ENCODE data around the gene PTPRN2.

Gene PTPRN2

DNA sequence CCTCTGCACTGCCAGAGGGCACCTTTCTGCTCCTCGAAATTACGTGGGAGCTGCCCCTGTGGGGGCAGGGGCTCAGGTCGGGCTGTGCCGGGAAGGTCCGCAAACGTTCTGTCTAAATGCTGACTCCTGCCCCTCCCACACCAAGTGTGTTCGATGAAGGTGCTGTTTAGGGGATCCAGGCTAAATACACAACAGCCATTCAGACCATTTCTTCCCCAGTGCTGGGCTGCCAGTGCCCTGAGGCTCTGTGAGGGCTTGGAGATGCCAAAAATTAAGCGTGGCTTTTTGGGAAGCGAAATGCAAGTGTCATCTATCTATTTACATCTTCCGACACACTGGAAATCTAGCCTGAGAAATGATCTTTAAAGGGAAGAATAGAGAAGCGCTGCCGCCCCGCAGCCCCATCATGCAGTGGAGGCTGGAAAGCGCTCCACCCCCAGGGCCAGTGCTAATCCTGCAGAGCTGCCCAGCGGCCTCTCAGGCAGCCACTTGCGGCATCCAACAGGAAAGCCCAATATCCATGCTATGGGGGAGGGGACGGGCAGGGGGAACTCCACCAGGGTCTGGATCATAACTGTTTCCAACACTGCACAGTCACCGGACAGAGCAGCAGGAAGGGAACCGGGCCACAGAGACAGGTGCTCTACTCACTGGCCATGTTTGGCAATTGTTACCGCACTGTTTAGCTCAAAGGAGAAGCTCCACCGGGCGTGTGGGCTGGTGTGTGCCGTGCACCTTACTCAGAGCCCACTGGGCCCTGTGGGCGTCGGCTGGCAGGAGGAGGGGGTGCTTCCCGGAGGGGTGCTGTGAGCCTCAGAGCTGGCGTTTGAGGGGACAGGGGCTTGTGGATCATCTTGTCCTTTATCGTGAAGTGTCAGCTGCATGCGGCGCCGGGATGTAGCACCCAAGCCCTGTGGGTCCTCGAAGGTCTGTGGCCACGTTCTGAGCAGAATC lies 1045.3 kb downstream of the PTPRN2 start:
- no peak for DNase-seq

DNA sequence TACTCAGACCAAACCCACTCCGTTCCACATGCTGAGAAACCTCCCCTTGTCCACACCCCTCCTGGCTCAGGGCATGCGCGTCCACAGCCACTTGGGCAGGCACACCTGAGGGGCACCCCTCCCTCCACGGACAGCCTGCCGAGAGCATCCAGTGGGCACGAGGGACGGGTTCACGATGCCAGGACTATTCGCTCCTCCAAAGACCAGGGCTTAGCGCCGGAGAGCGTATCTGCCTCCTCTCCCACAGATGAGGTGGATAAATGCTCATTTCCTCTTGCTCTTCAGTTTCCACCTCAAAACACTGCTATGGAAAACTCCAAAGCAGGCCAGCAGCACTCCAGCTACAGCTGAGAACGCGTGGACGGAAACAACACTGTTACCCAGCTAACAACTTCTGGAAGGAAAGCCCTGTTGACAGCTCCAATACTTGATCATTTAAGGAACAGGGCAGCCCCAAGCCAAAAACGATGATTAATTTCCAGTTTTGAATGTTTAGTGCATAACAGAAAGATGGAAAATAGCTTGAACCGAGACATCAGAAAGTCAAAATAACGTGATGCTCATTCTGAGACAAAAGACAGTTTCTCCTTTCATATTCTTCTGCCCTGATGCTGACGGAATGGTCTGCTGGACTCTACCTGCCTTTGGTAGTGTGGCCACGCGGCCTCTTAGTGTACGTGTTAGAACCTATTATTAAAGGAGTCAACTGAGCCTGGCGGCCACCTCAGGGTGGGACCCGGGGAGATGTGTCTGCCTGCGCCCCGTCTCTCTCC lies 1046.1 kb downstream of the PTPRN2 start:
- no peak for DNase-seq

DNA sequence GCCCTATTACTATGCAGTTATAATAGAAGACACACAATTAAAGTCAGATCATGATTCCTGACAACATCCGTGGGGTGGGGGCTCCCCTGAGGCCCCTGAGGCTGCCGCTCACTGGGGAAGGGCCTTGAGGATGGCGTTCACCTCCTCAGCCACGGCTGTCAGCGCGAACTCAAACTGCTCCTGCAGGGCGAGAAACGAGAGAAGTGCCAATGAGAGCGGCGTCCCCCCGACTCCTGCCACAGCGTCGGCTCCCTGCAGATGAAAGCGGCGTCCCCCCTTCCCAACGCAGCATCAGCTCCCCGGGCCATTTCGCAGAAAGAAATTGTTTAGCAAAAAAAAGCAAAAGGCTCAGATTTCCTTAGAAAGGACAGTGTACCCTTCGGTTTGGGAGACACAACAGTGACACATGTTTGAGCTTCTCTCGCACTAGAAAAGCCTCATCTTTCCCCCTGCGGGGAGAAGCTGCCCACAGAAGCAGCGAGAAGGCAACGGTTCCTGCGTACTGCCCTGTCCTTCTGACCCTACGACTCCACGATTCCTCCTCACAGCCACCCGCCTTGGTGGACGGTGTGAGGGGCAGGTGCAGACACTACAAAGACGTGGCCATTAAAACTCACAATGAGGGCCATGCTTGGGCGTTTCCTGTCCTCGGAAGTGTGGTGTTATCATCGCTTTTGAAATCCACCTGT lies 1046.9 kb downstream of the PTPRN2 start:
- DNase-seq, result no peak

DNA sequence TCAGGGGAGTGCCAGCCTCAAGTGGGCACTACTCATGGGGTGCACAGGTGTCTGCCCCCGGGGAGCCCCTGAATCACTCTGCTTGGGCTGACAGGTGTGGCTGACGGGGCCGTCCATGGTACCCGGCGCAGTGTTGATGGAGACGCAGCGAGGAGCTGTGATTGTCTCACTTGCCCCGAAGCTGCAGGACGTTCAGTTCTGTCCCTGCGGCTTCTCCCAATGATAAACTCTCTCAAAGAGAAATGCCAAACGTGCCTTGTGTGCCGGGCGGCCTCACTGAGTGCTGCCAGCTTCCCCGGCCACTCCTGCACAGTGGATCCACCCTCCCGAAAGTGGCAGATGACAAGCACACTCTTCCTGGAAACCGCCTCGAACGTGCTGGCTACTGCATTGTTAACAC lies 1047.6 kb downstream of the PTPRN2 start:
- DNase-seq, result no peak

DNA sequence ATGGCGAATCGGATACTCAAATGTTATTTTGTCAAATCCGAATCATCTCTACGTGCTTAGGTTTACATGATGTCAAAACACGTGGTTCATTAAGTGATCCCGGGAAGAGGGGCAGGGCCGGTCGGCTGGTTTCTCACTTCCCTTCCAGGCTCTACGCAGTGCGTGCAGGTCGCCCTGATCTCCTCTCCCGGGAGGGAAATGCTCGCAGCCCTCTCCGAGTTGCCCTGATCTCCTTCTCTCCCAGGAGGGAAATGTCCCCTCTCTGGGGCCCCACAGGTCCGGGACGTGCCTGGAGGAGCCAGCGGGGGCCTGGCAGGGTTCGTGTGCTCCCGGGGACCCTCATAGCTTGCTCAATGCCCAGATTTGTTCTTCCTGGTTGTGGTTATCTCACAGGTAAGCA lies 1048.1 kb downstream of the PTPRN2 start:
- no peak for DNase-seq

DNA sequence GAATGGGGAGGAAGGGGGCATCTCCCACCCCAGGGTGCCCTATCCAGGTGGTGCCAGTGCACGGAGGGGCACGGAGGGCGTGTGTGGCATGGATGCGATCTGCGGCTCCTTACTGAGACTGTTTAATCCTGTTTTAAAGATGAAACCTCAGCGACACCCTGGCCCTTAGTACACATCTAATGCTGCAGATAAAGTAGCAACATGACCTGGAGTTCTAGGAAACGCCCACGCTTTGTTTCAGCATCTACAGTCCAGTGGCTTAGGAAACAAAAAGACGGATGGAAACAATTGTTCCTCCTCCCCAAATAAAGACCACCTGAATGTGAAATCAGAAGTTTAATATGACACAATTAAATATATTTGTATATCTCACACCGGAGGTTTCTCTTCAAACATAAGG lies 1048.9 kb downstream of the PTPRN2 start:
- no peak for DNase-seq

DNA sequence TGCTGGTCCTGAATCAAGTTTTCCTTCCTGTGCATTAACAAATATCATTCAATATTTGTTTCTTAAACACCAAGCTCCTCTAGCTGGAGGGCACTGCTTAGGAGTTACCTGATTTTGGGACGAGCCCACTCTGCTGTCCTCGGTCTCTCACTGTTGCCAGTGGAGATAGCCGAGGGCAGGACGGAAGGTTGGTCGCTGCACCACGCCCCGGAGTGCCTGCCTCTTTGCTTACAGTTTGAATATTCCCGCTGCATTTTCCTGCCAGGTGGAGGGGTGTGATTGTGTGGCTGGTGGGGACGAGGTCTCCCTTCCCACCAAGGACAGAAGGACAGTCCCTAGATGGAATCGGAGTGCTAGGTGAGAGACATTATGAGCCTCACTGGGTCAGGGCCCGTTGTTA lies 1049.3 kb downstream of the PTPRN2 start:
- DNase-seq, result no peak

DNA sequence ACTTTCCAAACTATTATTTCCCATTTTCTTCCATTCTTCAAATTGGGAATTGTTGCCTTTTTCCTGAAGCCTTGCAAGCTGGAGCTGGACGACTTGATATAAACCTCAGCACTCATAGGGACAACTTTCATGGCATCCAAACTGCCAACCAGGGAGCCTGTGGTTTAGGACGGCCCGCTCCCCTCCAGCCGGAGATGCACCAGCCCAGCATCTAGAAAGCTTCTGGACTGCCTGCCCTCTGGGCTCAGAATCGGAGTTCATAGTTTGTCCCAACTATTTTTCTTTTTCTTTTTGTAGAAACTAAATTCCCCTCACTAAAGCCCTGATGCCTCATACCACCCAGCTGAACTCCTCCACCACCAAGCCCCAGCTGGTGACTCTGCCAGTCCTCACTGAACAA lies 1050.6 kb downstream of the PTPRN2 start:
- DNase-seq, result no peak

DNA sequence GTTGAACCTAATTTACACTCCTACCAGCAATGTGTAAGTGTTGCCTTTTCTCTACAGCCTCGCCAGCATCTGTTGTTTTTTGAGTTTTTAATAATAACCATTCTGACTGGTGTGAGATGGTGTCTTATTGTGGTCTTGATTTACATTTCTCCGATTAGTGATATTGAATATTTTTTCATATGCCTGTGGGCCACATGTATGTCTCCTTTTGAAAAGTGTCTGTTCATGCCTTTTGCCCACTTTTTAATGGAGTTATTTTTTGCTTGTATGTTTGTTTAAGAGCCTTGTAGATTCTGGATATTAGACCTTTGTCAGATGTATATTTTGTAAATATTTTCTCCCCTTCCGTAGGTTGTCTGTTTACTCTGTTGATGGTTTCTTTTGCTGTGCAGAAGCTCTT lies 1055.6 kb downstream of the PTPRN2 start:
- DNase-seq, result no peak

DNA sequence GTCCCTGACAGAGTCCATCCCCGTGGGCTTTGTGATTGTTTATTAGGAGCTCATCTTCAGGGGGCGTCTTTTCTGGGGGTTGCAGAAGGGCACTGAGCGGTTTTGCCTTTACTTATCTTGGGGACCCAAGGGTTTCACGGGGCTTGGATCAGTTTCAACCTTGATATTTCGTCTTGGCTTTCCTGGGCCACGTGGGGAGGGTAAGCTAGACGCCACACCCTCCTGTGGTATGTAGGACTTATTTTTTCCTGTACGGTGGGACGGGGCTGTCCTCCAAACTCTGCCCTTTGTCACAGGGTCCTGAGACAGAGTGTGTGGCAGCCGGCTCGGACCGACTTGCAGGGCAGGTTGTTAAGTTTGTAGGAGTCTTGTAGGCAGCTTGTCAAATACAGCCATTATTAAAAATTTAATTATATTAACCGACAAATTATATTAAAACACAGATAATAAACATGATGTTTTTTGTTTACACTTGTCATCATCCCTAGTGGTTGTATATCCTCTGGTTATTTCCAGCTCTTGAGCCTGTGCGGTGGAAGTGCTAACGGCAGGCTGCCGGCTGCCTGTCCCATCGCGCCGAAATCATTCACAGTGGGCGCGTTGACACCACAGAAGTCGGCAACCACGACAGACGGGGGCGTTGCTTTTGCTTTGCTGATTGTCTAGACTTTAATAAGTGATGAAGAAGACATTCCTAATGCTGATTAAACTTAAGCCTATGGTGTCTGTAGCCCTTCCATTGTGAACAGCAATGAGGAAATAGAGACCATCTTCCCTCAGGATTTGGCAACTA lies 1057.7 kb downstream of the PTPRN2 start:
- no peak for DNase-seq

DNA sequence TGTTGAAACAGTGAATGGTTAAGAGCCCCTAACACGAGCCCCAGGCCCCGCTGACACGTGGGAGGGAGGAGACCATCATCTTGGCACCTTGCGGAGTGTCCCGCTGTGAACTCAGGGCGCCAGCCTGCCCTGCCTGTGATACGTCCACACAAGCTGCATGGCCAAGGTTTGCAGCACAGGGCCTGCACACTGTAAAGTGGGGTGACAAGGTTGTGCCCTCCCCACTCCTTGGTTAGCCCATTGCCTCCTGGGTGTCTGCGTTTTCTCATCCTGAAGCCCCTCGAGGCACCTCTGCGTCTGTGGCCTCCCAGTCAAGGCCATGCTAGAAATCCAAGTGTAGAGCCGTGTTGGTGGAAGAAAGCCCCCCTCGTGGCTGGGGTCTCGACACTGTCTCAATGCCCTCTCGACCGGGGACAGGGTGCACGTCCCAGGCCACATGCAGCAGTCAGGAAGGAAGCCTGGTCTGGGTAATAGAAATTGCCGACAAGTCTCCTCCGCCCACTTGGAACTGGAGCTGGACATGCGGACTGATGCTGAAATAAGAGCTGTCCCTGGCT lies 1058.8 kb downstream of the PTPRN2 start:
- DNase-seq, result no peak

DNA sequence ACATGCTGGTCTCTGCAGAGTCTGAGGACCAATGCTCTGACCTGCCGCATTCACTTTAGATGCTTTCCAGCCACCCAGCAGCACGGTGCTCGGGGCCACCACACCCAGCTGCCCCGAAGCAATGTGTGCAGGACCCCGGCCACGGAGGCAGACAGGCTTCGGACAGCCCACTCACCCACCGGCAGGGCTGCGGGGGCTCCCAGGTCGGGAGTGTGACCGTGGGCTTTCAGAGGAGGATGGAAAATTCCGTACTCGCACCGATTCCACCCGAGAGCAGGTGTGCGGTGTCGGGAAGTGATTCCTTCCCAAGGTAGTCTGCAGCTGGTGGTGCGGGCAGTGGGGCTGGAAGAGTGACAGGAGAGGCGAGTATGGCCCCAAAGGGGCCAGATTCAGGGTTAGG lies 1059.9 kb downstream of the PTPRN2 start:
- no peak for DNase-seq

DNA sequence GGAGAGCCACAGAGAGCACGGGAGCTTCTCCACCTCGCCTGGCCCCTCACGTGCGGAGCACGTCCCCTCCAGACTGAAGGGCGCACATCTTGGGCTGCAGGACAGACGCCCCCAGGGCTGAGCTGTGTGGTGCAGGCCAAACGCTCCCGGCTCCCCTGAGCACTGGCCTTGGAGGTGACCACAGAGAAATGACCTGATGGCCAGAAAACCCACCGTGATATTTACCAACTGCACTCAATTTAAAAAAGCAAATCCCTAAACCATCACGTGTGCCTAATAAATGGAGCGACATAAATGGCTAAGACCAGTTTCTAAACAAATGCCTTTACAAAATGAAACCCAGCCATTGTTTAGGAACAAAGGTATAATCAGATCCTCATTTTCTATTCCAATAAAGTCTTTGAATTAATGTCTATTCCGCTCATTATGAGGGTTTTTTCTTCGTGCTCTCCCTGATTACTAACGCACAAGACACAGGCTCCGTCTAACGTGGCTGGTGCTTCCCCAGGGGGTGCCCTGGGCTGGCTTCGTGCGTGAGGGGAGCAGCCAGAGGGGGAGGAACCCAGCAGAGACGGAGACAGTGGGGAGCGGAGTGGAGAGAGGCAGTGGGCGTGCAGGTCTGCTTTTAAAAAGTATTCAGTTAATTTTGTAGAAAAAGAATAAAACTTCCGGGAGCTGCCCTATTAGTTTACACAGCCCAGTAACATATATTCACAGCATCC lies 1060.5 kb downstream of the PTPRN2 start:
- DNase-seq, result no peak

DNA sequence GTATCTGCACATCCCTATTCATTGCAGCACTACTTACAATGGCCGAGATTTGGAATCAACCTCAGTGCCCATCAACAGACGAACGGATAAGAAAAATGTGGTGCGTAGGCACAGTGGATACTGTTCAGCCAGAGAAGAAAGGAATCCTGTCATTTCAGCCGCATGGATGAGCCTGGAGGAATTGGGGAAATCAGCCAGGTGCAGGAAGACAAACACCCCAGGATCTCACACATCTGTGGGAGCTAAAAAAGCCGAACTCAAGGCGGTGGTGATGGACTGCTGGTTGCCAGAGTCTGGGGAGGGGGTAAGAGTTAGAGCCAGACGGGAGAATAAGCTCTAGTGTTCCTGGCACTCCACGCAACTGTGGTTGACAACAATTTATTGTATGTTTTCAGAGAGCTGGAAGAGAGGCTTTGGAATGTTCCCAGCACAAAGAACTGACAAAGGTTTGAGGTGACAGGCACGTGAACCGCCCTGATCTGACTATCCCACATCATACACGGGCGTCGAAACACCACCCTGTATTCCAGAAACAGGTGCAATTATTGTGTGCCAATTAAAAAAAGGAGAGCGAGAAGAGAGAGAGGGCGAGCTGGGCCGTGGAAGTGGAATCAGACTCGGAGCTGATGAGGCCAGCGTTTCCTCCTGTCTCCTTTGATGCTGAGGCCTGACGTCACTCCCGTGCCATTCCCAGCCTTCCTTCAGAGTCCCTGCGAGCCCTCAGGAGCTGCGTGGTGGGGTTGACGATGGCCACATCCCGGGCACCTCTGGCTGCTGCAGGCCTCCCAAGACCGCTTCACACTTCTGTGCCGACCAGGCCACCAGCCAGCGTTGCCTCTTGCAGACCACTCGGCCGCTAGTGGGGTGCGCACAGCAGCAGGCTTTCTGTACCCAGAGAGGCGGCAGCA lies 1061.4 kb downstream of the PTPRN2 start:
- no peak for DNase-seq

DNA sequence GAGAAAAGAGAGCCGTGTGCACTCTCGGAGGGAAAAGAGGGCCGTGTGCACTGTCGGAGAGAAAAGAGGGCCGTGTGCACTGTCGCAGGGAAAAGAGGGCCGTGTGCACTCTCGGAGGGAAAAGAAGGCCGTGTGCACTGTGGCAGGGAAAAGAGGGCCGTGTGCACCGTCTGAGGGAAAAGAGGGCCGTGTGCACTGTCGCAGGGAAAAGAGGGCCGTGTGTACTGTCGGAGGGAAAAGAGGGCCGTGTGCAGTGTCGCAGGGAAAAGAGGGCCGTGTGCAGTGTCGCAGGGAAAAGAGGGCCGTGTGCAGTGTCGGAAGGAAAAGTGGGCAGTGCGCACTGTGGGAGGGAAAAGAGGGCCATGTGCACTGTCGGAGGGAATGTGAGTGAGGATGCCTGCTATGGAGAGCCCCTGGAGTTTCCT lies 1062.1 kb downstream of the PTPRN2 start:
- DNase-seq, result no peak

DNA sequence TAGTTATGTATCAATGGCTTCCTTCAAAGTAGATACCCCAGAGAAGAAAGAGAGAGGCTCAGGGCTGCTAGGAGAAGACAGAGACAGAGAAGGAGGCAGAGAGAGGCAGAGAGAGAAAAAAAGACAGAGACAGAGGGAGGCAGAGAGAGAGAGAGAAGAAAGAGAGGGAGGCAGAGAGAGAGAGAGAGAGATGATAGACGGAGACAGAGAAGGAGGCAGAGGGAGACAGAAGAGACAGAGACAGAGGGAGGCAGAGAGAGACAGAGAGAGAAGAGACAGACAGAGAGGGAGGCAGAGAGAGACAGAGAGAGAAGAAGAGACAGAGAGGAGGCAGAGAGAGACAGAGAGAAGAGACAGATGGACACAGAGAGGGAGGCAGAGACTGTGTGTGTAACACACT lies 1062.9 kb downstream of the PTPRN2 start:
- DNase-seq, result no peak

DNA sequence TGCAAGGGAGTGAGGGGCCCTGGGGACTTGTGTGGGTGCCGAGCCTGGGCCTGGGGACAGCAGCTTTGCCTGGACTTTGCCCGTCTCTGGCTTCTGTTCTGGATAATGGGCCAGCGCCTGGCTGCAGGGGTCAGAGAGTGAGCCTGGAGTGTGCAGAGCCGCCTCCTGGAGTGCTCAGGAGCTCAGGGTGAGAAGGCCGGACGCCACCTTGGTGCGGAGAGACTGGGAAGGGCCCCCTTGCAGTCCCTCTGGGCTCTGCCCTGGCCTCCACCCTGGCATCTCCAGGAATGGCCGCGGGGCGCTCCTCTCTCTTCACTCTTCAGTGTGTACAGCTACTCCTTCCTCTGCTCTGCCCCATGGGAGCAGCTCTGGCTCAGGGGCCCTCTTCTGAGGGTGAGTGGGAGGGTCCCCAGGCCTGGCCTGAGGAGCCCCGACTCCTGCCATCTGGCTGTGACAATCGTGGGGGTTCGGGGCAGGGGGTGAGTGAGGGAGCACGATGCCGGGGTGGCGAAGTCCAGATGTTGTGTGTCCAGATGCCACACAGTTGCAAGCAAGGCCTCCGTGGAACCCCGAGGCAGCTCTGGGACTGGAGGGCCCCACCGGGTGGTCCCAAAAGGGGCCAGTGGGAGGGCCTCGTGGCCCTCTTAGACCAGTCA lies 1063.7 kb downstream of the PTPRN2 start:
- DNase-seq, result no peak

DNA sequence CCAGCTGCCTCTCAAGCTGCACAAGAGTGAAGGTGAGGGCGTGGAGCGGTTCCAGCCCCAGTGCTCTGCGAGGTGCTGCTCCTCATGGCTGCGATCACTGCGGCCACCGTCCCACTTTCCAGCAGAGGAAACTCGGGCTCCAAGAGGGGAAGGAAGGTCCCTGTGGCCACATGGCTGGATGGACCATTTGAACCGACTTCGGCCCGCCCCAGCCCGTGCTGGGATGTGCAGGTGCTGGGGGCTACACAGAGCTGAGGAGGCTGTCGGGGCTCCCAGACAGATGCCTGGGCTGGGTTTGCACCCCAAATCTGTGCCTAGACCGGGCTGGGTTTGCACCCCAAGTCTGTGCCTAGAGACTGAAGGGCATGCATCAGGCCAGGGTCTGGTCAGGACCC lies 1064.3 kb downstream of the PTPRN2 start:
- DNase-seq, result no peak

DNA sequence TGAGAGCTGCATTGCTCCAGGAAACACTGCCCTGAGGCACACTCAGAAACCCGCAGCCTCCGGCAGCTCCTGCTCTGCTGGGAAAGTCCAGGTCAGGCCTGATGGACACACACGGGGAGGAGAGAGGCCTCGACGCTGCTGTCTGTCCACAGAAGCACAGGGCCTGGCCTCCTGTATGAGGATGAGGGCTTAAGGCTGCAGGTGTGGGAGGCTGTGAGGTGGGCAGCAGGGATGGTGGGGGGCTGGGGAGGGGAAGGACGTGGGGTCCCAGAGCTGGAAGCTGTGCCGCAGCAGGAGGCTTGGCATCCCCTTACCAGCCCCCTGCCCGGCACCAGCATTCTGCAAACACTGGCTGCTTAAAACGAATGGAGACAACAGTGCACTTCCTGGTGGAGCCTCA lies 1064.7 kb downstream of the PTPRN2 start:
- no peak for DNase-seq

DNA sequence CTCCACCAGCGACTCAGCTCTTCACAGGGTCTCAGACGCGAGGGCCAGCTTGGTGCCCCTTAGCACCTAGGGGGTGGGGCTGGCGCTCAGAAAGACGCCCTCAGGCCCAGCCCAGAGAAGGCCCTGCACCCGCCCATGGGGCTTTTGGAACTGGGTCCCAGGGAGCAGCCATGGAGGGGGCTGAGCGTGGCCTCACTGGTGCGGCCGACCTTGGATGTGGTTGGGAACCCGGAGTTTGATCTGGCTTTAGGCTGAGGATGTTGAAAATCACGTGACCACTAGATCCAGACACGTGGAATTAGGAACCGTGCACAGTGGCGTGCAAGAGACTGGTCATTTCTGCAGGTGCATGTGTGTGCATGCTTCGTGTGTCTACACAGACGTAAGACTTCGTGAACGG lies 1065.4 kb downstream of the PTPRN2 start:
- DNase-seq, result no peak

Data from fibroblast of upper back skin (primary cell).